Activated CD8-positive, alpha-beta T cell treated with anti-CD3 and anti-CD28 coated beads, Interleukin-2, amount 10 ng/mL, durations not matched to agents 7 days and 5 days (primary cell): ENCODE data around the gene PITPNC1. TPM values are rescaled to one million over a fixed set of nuclear protein-coding genes. Genes with fewer than 3 reads are reported as not detected.

Experiments used
- ATAC-seq: fragments of 150-1000 bp; cut with Tn5 transposase; one replicate; pipeline ENCODE4 v1.10.0; 2021; ENCODE audit warnings: moderate library complexity
- CTCF ChIA-PET: fragments of 350-600 bp; sonication (Branson Sonifier 250); formaldehyde crosslinking; loops from one replicate; lab custom pipeline; 2021; ENCODE audit warnings: antibody characterized with exemption; lab: Charles Lee
- POLR2A ChIA-PET: fragments of 350-600 bp; sonication (Branson Sonifier 250); formaldehyde crosslinking; loops from one replicate; lab custom pipeline; 2021; ENCODE audit warnings: antibody characterized with exemption; lab: Charles Lee
- DNase-seq: peaks from one replicate; pipeline ENCODE4 v3.0.0-alpha.2; 2020
- H3K27ac Mint-ChIP-seq: one replicate; pipeline ENCODE4 v1.8.0; 2021; ENCODE audit warnings: mild to moderate bottlenecking, mixed read lengths
- H3K27me3 Mint-ChIP-seq: one replicate; pipeline ENCODE4 v1.8.0; 2021; ENCODE audit warnings: low read depth, mixed read lengths
- H3K36me3 Mint-ChIP-seq: one replicate; pipeline ENCODE4 v1.8.0; 2021; ENCODE audit warnings: low read depth, mixed read lengths
- H3K4me1 Mint-ChIP-seq: one replicate; pipeline ENCODE4 v1.8.0; 2021; ENCODE audit warnings: low read depth, mixed read lengths
- H3K4me3 Mint-ChIP-seq: one replicate; pipeline ENCODE4 v1.8.0; 2021; ENCODE audit warnings: mild to moderate bottlenecking, mixed read lengths
- H3K9me3 Mint-ChIP-seq: one replicate; pipeline ENCODE4 v1.8.0; 2022; ENCODE audit warnings: mixed read lengths; ENCODE audit not compliant: insufficient read depth
- total RNA-seq, 2 experiments: library from RNA; stranded (reverse); gene quantifications; one replicate each; pipeline ENCODE4 v1.2.3, GENCODE V29; 2021

Gene PITPNC1
- total RNA-seq, 2 experiments from 2014 or later, result 74.0 to 76.5 TPM

GRCh38 chr17:67353929-67354574 is 23.0 kb upstream of the PITPNC1 start:
- Mint-ChIP-seq H3K9me3 (no peaks in the 10 kb centered on the region), H3K27me3 (no peaks in the 10 kb centered on the region), H3K4me3 (no peak overlapping the region), H3K27ac (no peak overlapping the region), H3K4me1 (peaks cover 11% of the 10 kb centered on the region), H3K36me3 (peaks cover 59% of the 10 kb centered on the region)
- ChIA-PET CTCF (interaction anchor here (0.8 kb wide), 1 partner anchor 21 kb away, joined by 3 read pairs; no protein-coding TSS in a partner anchor), POLR2A (no interaction called here)
- no peak for ATAC-seq
- DNase-seq, result no peak

- ChIA-PET POLR2A (interaction anchor here (1.1 kb wide), 1 partner anchor 21 kb away, joined by 3 read pairs; no protein-coding TSS in a partner anchor), CTCF (interaction anchor here (1.1 to 14.0 kb wide), 3 partner anchors 10 to 358 kb away, joined by 3 to 146 read pairs (median 9); partner anchors contain the start of gene PITPNC1)
- Mint-ChIP-seq H3K36me3 (peaks cover 60% of the 10 kb centered on the region), H3K27me3 (no peaks in the 10 kb centered on the region), H3K27ac (peak overlapping the region; percentile 78), H3K9me3 (no peaks in the 10 kb centered on the region), H3K4me3 (no peak overlapping the region), H3K4me1 (peaks cover 46% of the 10 kb centered on the region)
- ATAC-seq, result no peak
- DNase-seq, result no peak
Observed at GRCh38 chr17:67358612-67359011, 18.5 kb upstream of the PITPNC1 start.

GRCh38 chr17:67359960-67360791 is 16.9 kb upstream of the PITPNC1 start:
- ATAC-seq (peak; percentile 87), DNase-seq (peak; percentile 76)
- Mint-ChIP-seq H3K4me3 (peak overlapping the region; percentile 12), H3K9me3 (no peaks in the 10 kb centered on the region), H3K4me1 (peaks cover 57% of the 10 kb centered on the region), H3K27ac (peak overlapping the region; percentile 69), H3K27me3 (no peaks in the 10 kb centered on the region), H3K36me3 (peaks cover 58% of the 10 kb centered on the region)
- ChIA-PET CTCF (interaction anchor here (0.8 to 14.0 kb wide), 13 partner anchors 8 to 330 kb away, joined by 3 to 146 read pairs (median 4); partner anchors contain the start of gene PITPNC1), POLR2A (interaction anchor here (0.6 to 0.9 kb wide), 5 partner anchors 14 to 357 kb away, joined by 3 read pairs; partner anchors contain the start of gene PITPNC1)

GRCh38 chr17:67360880-67361279 is 16.2 kb upstream of the PITPNC1 start:
- H3K27ac Mint-ChIP-seq, result peak overlapping the region; percentile 69

GRCh38 chr17:67362173-67362572 is 14.9 kb upstream of the PITPNC1 start:
- H3K9me3 Mint-ChIP-seq, result no peaks in the 10 kb centered on the region
- no peak for ATAC-seq
- no peak overlapping the region for H3K27ac Mint-ChIP-seq
- CTCF ChIA-PET, result interaction anchor here (0.6 to 14.0 kb wide), 4 partner anchors 14 to 268 kb away, joined by 3 to 146 read pairs (median 3); partner anchors contain the start of gene PITPNC1
- peaks cover 56% of the 10 kb centered on the region for H3K36me3 Mint-ChIP-seq
- no peak for DNase-seq
- peaks cover 70% of the 10 kb centered on the region for H3K4me1 Mint-ChIP-seq
- POLR2A ChIA-PET, result no interaction called here
- no peaks in the 10 kb centered on the region for H3K27me3 Mint-ChIP-seq
- H3K4me3 Mint-ChIP-seq, result no peak overlapping the region

More at GRCh38 chr17:67360880-67361279, 16.2 kb upstream of the PITPNC1 start:
- ChIA-PET CTCF (interaction anchor here (0.9 to 14.0 kb wide), 5 partner anchors 9 to 310 kb away, joined by 3 to 146 read pairs (median 4); partner anchors contain the start of gene PITPNC1), POLR2A (interaction anchor here (0.6 kb wide), 2 partner anchors 162 to 363 kb away, joined by 3 read pairs; no protein-coding TSS in a partner anchor)
- H3K4me3 Mint-ChIP-seq, result no peak overlapping the region
- ATAC-seq, result no peak
- peaks cover 60% of the 10 kb centered on the region for H3K36me3 Mint-ChIP-seq
- DNase-seq, result no peak
- H3K9me3 Mint-ChIP-seq, result no peaks in the 10 kb centered on the region
- H3K27me3 Mint-ChIP-seq, result no peaks in the 10 kb centered on the region
- H3K4me1 Mint-ChIP-seq, result peaks cover 63% of the 10 kb centered on the region

GRCh38 chr17:67364847-67365737 is 12.0 kb upstream of the PITPNC1 start:
- Mint-ChIP-seq H3K27ac (peak overlapping the region; percentile 90), H3K4me1 (peaks cover 62% of the 10 kb centered on the region), H3K27me3 (no peaks in the 10 kb centered on the region), H3K36me3 (peaks cover 43% of the 10 kb centered on the region), H3K9me3 (no peaks in the 10 kb centered on the region), H3K4me3 (peak overlapping the region; percentile 89)
- no peak for DNase-seq
- ATAC-seq, result no peak
- POLR2A ChIA-PET, result interaction anchor here (0.7 to 4.2 kb wide), 7 partner anchors 9 to 360 kb away, joined by 3 to 20 read pairs (median 5); partner anchors contain the start of genes NOL11 and PITPNC1
- CTCF ChIA-PET, result interaction anchor here (1.4 to 14.0 kb wide), 4 partner anchors 11 to 118 kb away, joined by 3 to 146 read pairs (median 5); partner anchors contain the start of gene PITPNC1

- peaks cover 56% of the 10 kb centered on the region for H3K4me1 Mint-ChIP-seq
- H3K27ac Mint-ChIP-seq, result peak overlapping the region; percentile 90
- CTCF ChIA-PET, result interaction anchor here (1.0 to 14.0 kb wide), 6 partner anchors 11 to 351 kb away, joined by 3 to 146 read pairs (median 4); partner anchors contain the start of gene PITPNC1
- peaks cover 37% of the 10 kb centered on the region for H3K36me3 Mint-ChIP-seq
- H3K27me3 Mint-ChIP-seq, result no peaks in the 10 kb centered on the region
- H3K4me3 Mint-ChIP-seq, result peak overlapping the region; percentile 89
- H3K9me3 Mint-ChIP-seq, result no peaks in the 10 kb centered on the region
- ATAC-seq, result peak; percentile 6
- POLR2A ChIA-PET, result interaction anchor here (0.7 to 4.2 kb wide), 7 partner anchors 9 to 359 kb away, joined by 3 to 20 read pairs (median 5); partner anchors contain the start of genes NOL11 and PITPNC1
- DNase-seq, result no peak
Observed at GRCh38 chr17:67365738-67366192, 11.3 kb upstream of the PITPNC1 start.

- ATAC-seq (peak; percentile 94), DNase-seq (peak; percentile 95)
- Mint-ChIP-seq H3K9me3 (no peaks in the 10 kb centered on the region), H3K36me3 (peaks cover 32% of the 10 kb centered on the region), H3K4me1 (peaks cover 50% of the 10 kb centered on the region), H3K27me3 (no peaks in the 10 kb centered on the region), H3K27ac (peak within 1 kb of the TSS; percentile 90), H3K4me3 (peak within 1 kb of the TSS; percentile 89)
- POLR2A ChIA-PET, result interaction anchor here (0.7 to 4.2 kb wide), 8 partner anchors 9 to 359 kb away, joined by 3 to 20 read pairs (median 4); partner anchors contain the start of genes NOL11 and PITPNC1
- CTCF ChIA-PET, result interaction anchor here (1.0 to 14.0 kb wide), 9 partner anchors 10 to 351 kb away, joined by 3 to 146 read pairs (median 4); partner anchors contain the start of gene PITPNC1
Observed at GRCh38 chr17:67366193-67367157, 10.6 kb upstream of the PITPNC1 start, which contains the start of gene PSMD12. Gene PSMD12 (minus strand): TSS chr17:67366577. CDS start chr17:67366519, 58 bp downstream.

- H3K9me3 Mint-ChIP-seq, result no peaks in the 10 kb centered on the region
- H3K4me1 Mint-ChIP-seq, result peaks cover 33% of the 10 kb centered on the region
- no peaks in the 10 kb centered on the region for H3K27me3 Mint-ChIP-seq
- H3K36me3 Mint-ChIP-seq, result peaks cover 14% of the 10 kb centered on the region
- no peak overlapping the region for H3K4me3 Mint-ChIP-seq
- no peak for DNase-seq
- no peak overlapping the region for H3K27ac Mint-ChIP-seq
- CTCF ChIA-PET, result interaction anchor here (1.2 to 14.0 kb wide), 3 partner anchors 7 to 320 kb away, joined by 4 to 146 read pairs (median 5); partner anchors contain the start of gene PITPNC1
- POLR2A ChIA-PET, result no interaction called here
- no peak for ATAC-seq
Observed at GRCh38 chr17:67369676-67370075, 7.4 kb upstream of the PITPNC1 start.
